COLO829 (cell line): ENCODE results near the gene STK35.

ENCODE experiments used
- DNase-seq: peaks from one replicate; pipeline ENCODE4 v3.0.0; 2012; ENCODE audit warnings: low spot score

STK35 gene

DNA sequence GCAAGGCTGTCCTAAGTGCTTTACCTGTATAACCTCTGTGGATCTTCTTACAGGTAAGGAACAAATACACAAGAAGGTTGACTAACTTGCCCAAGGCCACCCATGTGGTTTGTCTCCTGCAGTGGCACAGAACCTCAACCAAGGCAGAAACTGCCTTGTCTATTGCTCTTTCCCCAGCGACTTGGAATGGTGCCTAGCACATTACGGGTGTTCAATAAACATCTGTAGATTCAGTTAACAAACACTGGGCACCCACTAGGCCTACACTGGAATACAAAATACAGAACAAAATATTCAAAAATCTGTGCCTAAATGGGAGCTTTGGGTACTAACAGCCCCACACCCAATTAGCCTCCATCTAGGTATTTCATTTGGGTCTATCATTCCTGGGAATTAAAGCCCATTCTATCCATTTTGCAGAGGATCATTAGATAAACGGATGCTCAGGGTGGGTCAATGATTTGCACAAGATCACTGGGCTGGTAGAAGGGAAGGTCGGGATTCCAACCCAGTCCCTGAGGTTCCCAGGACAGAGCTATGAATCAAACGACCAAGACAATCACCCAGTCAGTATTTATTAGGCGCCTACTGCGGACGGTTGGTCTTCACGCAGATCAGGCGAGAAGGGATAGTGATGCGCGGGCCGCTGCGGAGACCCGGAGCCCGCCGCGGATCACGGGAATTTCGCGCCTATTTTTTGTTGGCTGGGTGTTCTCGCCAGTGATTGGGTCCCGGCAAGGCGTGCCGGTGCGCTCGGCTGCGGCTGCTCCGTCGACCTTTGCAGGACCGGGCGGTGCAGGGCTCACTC, at the start of gene STK35:
Gene STK35 (plus strand): TSS at position 771 of the 808 bp plus-strand sequence. CDS start 55 bp downstream, outside the sequence.
- DNase-seq: peak; percentile 83

- DNase-seq: no peak
Measured at GRCh38 chr20:2051946-2052345, 49.7 kb upstream of the STK35 start.

GRCh38 chr20:2052741-2053140, 48.9 kb upstream of the STK35 start:
- no peak for DNase-seq

DNA sequence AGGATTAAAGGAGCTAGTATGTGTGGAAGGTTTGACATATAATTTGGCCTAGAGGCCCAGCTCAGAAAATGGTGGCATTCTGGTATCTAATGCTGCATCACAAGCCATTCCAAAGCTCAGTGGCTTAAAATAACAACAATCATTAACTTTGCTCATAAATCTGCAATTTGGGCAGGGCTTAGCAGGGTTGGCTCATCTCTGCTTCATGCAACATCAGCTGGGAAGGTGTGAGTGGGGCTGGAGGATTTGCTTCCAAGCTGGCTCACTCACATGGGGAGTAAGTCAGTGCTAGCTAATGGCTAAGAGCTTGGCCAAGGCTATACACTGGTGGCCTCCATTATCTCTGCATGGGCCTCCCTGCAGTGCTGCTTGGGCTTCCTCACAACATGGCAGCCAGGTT, 48.0 kb upstream of the STK35 start:
- DNase-seq: no peak

GRCh38 chr20:2054911-2055310, 46.7 kb upstream of the STK35 start:
- DNase-seq: no peak

- DNase-seq: no peak
Measured at GRCh38 chr20:2059411-2059810, 42.2 kb upstream of the STK35 start.

- DNase-seq: no peak
Measured at GRCh38 chr20:2065099-2065498, 36.5 kb upstream of the STK35 start.

DNA sequence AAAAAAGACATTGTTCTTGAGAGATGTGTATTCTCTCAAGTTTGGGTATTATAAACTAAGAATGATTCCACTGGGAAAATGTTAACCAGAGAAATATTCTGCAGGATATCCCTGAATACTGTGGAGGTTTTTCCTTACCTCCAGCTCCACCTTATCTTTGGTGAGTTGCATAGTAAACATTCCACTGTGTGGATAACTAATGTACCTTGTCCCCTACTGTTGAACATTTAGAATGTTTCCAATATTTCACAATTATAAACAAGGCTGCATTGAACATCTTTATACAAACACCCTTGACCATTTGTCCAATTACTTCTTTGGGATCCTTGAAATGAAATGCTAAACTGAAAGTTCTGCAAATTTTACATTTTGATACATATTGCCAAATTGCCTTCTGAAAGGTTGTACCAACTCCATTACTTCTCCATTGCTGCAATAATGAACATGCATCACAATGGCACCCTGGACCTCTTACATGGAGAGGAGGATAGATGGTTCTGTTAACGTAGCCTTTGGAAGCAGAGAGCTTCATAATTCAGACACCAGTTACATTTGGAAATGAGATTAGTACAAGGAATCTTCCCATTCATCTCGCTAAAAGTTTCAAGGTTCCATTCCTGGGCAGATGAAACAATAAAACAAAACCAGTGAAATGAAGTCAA, 35.0 kb upstream of the STK35 start:
- DNase-seq: no peak

DNA sequence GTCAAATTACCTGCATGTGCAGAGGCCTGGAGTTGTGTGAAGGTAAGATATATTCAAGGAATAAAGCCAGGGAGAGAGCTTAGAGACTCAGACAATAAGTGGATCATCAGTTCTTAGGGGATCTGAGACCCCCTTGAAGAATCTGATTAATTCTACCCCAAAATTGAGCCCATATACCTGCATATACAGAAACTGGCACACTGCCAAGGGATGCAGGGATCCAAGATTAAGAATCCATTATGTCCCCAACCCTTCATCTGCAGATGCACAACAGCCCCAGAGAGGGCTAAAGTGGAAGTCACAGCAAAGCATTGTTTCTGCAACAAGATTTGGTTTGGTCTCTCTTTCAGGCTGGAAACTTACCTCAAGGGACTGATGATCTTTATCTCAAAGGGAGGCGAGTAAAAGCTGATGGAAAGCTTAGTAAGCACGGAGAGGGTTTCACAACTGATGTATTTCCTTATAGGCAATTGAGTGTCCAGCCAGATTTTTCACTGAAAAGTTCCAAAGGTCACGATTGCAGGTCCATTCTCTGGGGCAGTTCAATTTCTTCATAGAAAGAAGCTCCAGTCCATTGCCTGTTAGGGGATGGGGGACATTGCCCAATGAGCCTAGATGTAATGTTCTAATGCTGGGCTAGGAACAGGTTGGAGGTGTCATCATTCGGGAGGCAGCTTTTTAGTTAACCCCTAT, 20.9 kb upstream of the STK35 start:
- DNase-seq: no peak

GRCh38 chr20:2084703-2085102, 16.9 kb upstream of the STK35 start:
- DNase-seq: no peak

DNA sequence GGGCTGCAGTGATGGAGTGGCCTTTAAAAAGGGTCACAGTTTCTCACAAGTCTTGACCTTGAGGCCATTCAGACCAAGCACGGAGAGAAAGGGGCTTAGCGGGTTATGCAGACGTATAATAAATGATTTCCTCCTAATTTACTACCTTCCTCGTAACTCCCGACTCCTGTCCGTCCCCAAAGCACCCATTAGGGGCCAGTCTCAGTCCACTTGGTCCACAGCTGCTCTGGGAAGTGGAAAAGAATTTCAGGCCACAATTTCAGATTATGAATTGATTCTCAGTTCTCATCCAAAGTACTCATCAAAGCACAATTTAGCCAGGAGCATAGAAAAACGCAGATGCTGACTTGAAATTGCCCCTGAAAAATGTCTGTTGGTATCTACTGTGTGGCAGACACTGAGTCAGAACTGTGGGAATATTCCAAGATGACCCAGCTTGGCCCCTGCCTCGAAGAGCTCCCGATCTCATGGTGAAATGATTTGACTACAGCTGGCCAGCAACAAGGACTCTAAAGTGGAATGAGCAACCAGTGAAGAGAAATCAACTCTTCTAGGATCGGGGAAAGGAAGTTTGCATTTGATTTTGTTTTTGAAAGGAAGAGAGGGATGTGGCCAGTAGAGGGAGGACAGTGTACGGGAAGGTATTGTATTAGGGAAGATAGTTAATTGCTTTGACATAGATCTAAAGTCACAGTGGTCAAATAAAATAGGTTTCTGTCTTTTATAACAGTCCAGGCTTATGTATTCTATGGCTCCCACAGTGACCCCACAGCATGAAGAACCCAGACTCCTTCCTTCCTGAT, 15.2 kb upstream of the STK35 start:
- no peak for DNase-seq

DNA sequence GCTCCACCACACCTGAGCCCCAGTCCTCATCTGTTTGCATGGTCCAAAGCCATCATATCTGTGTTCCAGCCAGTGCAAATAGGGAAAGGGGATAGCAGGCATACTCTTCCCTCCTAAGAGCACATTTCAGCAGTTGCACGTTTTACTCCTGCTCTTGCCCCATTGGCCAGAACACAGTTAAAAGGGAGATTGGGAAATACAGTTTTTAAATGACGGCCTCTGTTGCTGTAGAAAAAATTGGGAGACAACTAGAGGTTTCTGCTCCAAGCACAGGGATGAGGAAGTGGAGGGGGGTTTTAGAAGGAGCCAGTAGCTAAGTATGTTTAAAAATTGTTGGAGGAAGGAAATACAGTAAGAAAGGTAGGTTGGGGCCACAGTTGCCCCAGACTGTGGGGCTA, 14.6 kb upstream of the STK35 start:
- no peak for DNase-seq

DNA sequence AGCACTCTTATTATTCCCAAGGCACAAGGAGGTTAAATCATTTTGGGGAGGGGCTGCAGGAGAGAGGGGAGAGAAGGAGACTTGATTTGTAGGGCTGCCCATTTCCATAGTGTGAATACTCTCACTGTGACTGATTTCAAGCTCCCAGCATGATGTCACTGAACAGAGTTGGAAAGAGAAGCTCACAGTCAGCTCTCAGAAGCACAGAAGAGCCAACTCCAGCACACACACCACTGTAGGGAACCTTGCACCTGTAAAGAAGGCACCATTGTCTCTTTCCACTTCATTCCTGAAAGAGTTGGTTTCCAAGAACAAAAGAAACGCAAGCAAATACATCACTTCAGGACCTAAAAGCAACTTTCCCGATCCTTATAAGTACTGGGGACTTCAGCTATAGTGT, 12.7 kb upstream of the STK35 start:
- DNase-seq: no peak

GRCh38 chr20:2089447-2089846, 12.2 kb upstream of the STK35 start:
- DNase-seq: no peak

DNA sequence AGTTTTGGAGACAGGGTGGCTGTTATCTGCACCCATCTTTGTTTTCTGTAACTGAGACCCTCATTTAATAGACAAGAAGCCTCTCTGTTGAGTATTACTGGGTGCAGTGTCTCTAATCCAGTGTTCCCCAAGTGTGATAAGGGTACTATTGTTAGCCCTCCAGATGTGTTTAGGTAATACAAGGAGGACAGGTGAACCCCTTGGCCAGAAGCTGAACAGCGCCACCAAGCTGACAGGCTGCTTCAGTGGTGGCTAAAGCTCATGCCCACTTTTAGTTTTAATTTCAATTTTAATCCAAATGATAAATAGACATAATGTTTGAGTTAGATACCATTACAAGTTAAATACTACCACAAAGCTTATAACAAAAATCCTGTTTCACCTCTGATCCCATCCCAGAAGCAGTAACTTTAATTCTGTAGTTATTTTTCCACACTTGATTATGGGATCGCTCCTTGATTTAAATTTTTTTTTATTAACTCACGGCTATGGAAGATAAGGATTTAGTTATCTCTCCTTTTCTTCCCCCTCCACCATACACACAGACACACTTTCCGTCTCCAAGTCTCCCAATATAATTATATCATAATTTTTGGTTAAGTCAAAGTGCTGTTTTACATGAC, 8.4 kb upstream of the STK35 start:
- no peak for DNase-seq

DNA sequence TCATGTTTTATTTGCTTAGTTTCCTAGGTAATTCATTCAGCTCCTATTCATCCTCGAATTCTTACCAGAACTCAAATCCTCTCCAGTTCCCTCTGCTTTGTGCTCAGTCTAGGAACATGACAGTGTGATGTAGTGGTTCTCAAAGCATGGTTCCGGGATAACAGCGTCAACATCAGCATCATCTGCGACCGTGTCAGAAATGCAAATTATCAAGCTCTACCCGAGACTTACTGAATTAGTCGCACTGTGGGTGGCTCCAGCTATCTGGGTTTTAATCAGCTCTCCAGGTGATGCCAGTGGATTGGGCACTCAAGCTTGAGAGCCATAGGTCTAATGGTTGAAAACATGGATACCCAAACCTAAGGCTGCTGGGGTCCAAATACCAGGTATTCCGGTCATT, 7.7 kb upstream of the STK35 start:
- no peak for DNase-seq

- DNase-seq: peak; percentile 94
Measured at GRCh38 chr20:2101865-2102584, 398 bp downstream of the STK35 start.

DNA sequence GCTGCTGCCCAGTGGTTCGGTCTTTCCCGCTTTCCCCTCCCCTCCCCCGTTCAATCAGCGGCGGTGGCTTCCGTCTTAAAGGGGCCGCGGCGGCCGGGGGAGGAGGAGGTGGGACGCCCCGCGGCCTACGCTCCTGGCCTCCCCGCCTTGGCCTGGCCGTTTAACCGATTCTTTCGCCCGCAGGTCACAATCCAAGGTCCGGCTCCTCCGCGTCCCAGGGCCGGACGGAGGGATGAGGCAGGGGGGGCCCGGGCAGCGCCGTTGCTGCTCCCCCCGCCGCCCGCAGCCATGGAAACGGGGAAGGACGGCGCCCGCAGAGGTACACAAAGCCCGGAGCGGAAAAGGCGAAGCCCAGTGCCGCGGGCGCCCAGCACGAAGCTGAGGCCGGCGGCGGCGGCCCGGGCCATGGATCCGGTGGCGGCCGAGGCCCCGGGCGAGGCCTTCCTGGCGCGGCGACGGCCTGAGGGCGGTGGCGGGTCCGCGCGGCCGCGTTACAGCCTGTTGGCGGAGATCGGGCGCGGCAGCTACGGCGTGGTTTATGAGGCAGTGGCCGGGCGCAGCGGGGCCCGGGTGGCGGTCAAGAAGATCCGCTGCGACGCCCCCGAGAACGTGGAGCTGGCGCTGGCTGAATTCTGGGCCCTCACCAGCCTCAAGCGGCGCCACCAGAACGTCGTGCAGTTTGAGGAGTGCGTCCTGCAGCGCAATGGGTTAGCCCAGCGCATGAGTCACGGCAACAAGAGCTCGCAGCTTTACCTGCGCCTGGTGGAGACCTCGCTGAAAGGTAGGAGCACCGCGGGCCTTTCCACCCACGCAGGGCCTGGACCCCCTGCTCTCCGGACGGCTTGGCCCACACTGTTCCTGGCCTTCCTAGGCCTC, 1.2 kb downstream of the STK35 start:
- DNase-seq: peak; percentile 96

GRCh38 chr20:2103461-2104153, 2.0 kb downstream of the STK35 start:
- DNase-seq: no peak
